ENCODE measurements around the gene FAM193A.
"Not testable (repeated sequence)": the region's sequence is repeated elsewhere in the genome, so short reads cannot be mapped to it uniquely, and the experiment has no call there.

Gene FAM193A

GRCh38 chr4:2514944-2515343 lies 21.5 kb upstream of the FAM193A start:
- not testable (repeated sequence) for DNase-seq (ENCODE audit: low read depth in 2 of 2)

- DNase-seq (ENCODE audit: low read depth in 2 of 2) = no peak
Measured at GRCh38 chr4:2515830-2516550, 20.5 kb upstream of the FAM193A start.

- DNase-seq (ENCODE audit: low read depth in 2 of 2) = no peak
Measured at GRCh38 chr4:2516635-2517034, 19.8 kb upstream of the FAM193A start.

- DNase-seq (ENCODE audit: low read depth in 2 of 2) = no peak
Measured at GRCh38 chr4:2526559-2526958, 9.9 kb upstream of the FAM193A start.

GRCh38 chr4:2534904-2535375 lies 1.5 kb upstream of the FAM193A start:
- DNase-seq (ENCODE audit: low read depth in 2 of 2) = no peak

- peak; percentile 27 to 35 for DNase-seq (ENCODE audit: low read depth in 2 of 2)
Measured at GRCh38 chr4:2535376-2536192, 863 bp upstream of the FAM193A start.

- peak; percentile 34 to 43 for DNase-seq (ENCODE audit: low read depth in 2 of 2)
Measured at GRCh38 chr4:2537011-2537830, 774 bp downstream of the FAM193A start.

- DNase-seq (ENCODE audit: low read depth in 2 of 2) = not testable (repeated sequence)
Measured at GRCh38 chr4:2543580-2544191, 7.2 kb downstream of the FAM193A start.

GRCh38 chr4:2545321-2546013 lies 9.0 kb downstream of the FAM193A start:
- no peak for DNase-seq (ENCODE audit: low read depth in 2 of 2)

- DNase-seq (ENCODE audit: low read depth in 2 of 2) = no peak
Measured at GRCh38 chr4:2546286-2546823, 9.9 kb downstream of the FAM193A start.

- not testable (repeated sequence) for DNase-seq (ENCODE audit: low read depth in 2 of 2)
Measured at GRCh38 chr4:2546961-2547691, 10.7 kb downstream of the FAM193A start.

- DNase-seq (ENCODE audit: low read depth in 2 of 2) = no peak
Measured at GRCh38 chr4:2551118-2551517, 14.7 kb downstream of the FAM193A start.

GRCh38 chr4:2552806-2553205 lies 16.4 kb downstream of the FAM193A start:
- no peak for DNase-seq (ENCODE audit: low read depth in 2 of 2)

GRCh38 chr4:2558301-2558700 lies 21.9 kb downstream of the FAM193A start:
- DNase-seq (ENCODE audit: low read depth in 2 of 2) = no peak

- DNase-seq (ENCODE audit: low read depth in 2 of 2) = no peak
Measured at GRCh38 chr4:2560167-2560566, 23.7 kb downstream of the FAM193A start.

- DNase-seq (ENCODE audit: low read depth in 2 of 2) = no peak
Measured at GRCh38 chr4:2565533-2565932, 29.1 kb downstream of the FAM193A start.

- DNase-seq (ENCODE audit: low read depth in 2 of 2) = no peak
Measured at GRCh38 chr4:2570036-2570435, 33.6 kb downstream of the FAM193A start.

- peak; percentile 36 to 49 for DNase-seq (ENCODE audit: low read depth in 2 of 2)
Measured at GRCh38 chr4:2570551-2571222, 34.2 kb downstream of the FAM193A start.

GRCh38 chr4:2572076-2572475 lies 35.6 kb downstream of the FAM193A start:
- no peak for DNase-seq (ENCODE audit: low read depth in 2 of 2)
